Right lobe of liver (tissue), 4 donors: ENCODE measurements around the gene REG4.

ENCODE experiments used
- CTCF ChIP-seq, 4 donors: fragments of 200-600 bp in 3 of 4; fragments of 450-650 bp in 1 of 4; IDR thresholded peaks; one replicate each; pipeline versions ENCODE4 v1.5.1 to v1.8.0; 2016 to 2022; ENCODE audit warnings: antibody characterized with exemption in 4 of 4, mild to moderate bottlenecking in 2 of 4
- POLR2A ChIP-seq: fragments of 450-650 bp; IDR thresholded peaks from one replicate; pipeline ENCODE4 v1.6.1; 2017; ENCODE audit warnings: antibody characterized with exemption, mild to moderate bottlenecking
- donor health status: DM: no; HTN: no; CAD: no.
- donor health status: DM: no; HTN: no; CAD: no.
- donor health status: DM: no; HTN: yes; CAD: no.

- TF ChIP-seq CTCF (IDR thresholded peaks at IDR 0.05) = no peak
- TF ChIP-seq POLR2A = no peak
Measured at GRCh38 chr1:119795261-119796200, 15.7 kb downstream of the REG4 start.
